Ovary (tissue), 9 donors: ENCODE data around the gene HENMT1. TPM values are rescaled to one million over a fixed set of nuclear protein-coding genes. Genes with fewer than 3 reads are reported as not detected.

Experiments
- DNase-seq, 5 donors: peaks; one replicate each; pipeline ENCODE4 v3.0.0-alpha.2; 2019 to 2020
- H3K27ac ChIP-seq, 2 donors: fragments of 200-600 bp; one replicate each; pipeline versions ENCODE4 v1.5.1 to v1.8.0; 2019 to 2022
- H3K27me3 ChIP-seq: fragments of 200-600 bp; one replicate; pipeline ENCODE4 v1.8.0; 2022
- H3K36me3 ChIP-seq: fragments of 200-600 bp; sonication (generic); one replicate; pipeline ENCODE4 v1.5.1; 2019
- H3K4me1 ChIP-seq: one replicate; pipeline ENCODE4 v1.8.1; 2013; ENCODE audit warnings: mild to moderate bottlenecking, moderate library complexity; ENCODE audit not compliant: insufficient read depth
- H3K4me3 ChIP-seq: fragments of 200-600 bp; sonication (generic); one replicate; pipeline ENCODE4 v1.5.1; 2017
- H3K9me3 ChIP-seq, 2 donors: fragments of 200-600 bp in 1 of 2; sonication (generic) in 1 of 2; one replicate each; pipeline versions ENCODE4 v1.5.1 to v1.8.1; 2013 to 2019; ENCODE audit warnings: mild to moderate bottlenecking in 1 of 2, moderate library complexity in 1 of 2
- EP300 ChIP-seq: sonication (generic); formaldehyde crosslinking; IDR thresholded peaks from one replicate; pipeline ENCODE4 v1.6.1; 2017; ENCODE audit warnings: antibody characterized with exemption
- POLR2A ChIP-seq: fragments of 450-650 bp; IDR thresholded peaks from one replicate; pipeline ENCODE4 v1.6.1; 2017; ENCODE audit warnings: antibody characterized with exemption, mild to moderate bottlenecking, moderate library complexity
- WGBS, 3 donors: extraction: QIAGEN DNeasy Blood & Tissue Kit in 1 of 3; methylation state at CpG; one replicate each; pipeline versions ENCODE4 v1.1.5 to v1.1.7; 2013 to 2017; 5-methylcytosine and 5-hydroxymethylcytosine counted together
- intact Hi-C, 4 donors: fragments of 100-400 bp; cut with DNase I; formaldehyde crosslinking; loops; one replicate each; pipeline versions ENCODE4 v1.11.0 to v1.15.1; 2022 to 2023
- polyA plus RNA-seq, 2 donors: library from polyadenylated mRNA; stranded (reverse); fragments of 200-250 nt in 1 of 2; fragments of 350-450 nt in 1 of 2; fragmentation: Illumina TruSeq in 1 of 2; extraction: RNeasy Lipid Tissue Mini Kit (QIAGEN cat#74804) in 1 of 2; gene quantifications; one replicate each; pipeline ENCODE4 v1.2.3, GENCODE V29; 2013 to 2014
- total RNA-seq, 7 donors: library from RNA; depleted of rRNA in 2 of 7; stranded (reverse); fragments of >200 nt in 2 of 7; fragmentation: NEBNext Ultra II Directional in 3 of 7; extraction: Animal tissue kit (Norgen Biotek cat#: 25700) in 3 of 7; gene quantifications; one replicate each; pipeline versions ENCODE4 v1.1.0 to v1.2.4, GENCODE V29; 2016 to 2023
- TF ChIP-seq, protein P1 (sequence below), 3 donors: fragments of 450-650 bp in 2 of 3; fragments of 200-600 bp in 1 of 3; IDR thresholded peaks; one replicate each; pipeline versions ENCODE4 v1.5.1 to v1.8.0; 2016 to 2022; ENCODE audit warnings: antibody characterized with exemption in 3 of 3, mild to moderate bottlenecking in 1 of 3
- donor health status: DM: no; HTN: no; CAD: no; lungs with moderate emphysema.
- donor health status: DM: no; HTN: no; CAD: no.
- donor health status: Bipolar disorder and iron deficiency.
- donor health status: DM: yes; HTN: yes; CAD: no.
- donor health status: DM: no; HTN: no; CAD: no.
- donor health status: DM: yes; HTN: yes; CAD: no.

The HENMT1 gene
- total and polyA plus RNA-seq, 9 donors: 2.1 to 7.4 (median 4.2) TPM

DNA sequence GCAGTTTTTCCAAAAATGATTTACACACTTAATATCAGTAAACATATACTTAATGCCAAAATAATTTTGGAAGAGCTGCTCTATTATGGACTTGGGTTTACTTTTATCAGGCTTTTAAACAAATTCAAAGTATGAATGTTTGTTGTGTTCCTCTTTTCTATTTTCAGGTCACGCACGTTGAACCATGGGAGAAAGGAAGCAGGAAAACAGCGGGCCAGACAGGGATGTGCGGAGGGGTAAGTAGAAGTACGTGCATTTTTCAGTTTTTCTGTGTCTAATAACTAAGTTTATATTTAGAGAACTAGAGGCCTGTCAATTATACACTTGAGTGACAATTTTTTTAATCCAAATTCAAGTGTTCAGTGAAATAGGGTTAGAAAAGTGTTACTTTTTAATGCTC is 34.6 kb upstream of the HENMT1 start:
- Histone ChIP-seq H3K4me1 (peaks cover 2% of the 10 kb centered on the region), H3K9me3 (no peaks in the 10 kb centered on the region), H3K27me3 (no peaks in the 10 kb centered on the region), H3K27ac (no peak overlapping the region), H3K4me3 (no peak overlapping the region), H3K36me3 (no peaks in the 10 kb centered on the region)
- intact Hi-C loops: loop anchor here in 2 of 4 donors (5.0 to 10.0 kb wide), 2 partner anchors 47 to 49 kb away; partner anchors contain the start of gene STXBP3 (in 1 of the 2)
- 43 to 70% (median 58%) methylated on average over 5 of the region's 5 CpGs for WGBS, 3 donors
- TF ChIP-seq POLR2A (no peak), EP300 (no peak)
- TF ChIP-seq, protein P1, sequence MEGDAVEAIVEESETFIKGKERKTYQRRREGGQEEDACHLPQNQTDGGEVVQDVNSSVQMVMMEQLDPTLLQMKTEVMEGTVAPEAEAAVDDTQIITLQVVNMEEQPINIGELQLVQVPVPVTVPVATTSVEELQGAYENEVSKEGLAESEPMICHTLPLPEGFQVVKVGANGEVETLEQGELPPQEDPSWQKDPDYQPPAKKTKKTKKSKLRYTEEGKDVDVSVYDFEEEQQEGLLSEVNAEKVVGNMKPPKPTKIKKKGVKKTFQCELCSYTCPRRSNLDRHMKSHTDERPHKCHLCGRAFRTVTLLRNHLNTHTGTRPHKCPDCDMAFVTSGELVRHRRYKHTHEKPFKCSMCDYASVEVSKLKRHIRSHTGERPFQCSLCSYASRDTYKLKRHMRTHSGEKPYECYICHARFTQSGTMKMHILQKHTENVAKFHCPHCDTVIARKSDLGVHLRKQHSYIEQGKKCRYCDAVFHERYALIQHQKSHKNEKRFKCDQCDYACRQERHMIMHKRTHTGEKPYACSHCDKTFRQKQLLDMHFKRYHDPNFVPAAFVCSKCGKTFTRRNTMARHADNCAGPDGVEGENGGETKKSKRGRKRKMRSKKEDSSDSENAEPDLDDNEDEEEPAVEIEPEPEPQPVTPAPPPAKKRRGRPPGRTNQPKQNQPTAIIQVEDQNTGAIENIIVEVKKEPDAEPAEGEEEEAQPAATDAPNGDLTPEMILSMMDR (IDR thresholded peaks at IDR 0.05): no peak
- DNase-seq: no peak

DNA sequence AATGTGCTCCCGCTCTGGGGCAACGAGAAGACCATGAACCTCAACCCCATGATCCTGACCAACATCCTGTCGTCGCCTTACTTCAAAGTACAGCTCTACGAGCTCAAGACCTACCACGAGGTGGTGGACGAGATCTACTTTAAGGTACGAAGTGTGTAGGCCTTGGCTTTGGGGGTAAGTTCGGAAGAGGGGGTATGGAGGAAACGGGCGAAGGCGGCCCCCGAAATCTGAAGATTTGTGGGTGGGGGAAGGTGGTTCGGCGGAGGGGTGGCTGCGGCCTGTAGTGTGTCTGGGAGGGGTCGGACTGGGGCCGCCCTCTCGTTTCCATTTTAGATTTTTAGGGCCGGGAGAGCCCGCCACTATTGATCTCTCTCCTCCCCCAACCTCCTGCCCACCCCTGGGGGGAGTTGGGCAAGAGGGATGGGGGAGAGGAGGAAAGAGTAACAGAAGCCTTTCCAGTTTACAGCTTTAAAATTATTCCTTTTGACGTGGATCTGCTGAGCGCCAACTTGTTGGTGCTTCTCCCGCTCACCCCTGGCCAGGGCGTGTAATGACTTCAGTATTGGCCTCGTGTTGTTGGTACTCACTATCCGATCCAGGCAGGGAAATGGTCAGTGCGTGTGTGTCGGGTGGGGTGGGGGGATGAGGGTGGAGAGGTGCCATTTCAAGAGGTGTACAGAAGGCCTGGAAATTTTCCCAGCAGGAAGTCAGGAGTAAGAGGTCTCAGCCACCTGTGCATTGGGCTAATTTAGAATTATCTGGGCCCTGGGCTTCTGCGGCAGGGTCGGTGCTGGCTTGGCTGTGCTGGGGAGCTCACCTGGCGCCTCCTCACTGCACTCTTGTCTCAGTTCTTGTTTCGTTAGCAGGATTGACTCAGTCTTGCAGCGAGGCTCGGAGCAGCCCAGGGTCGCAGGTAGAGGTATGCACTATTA is 32.1 kb upstream of the HENMT1 start:
- Histone ChIP-seq H3K4me3 (peak overlapping the region; percentile 89), H3K27me3 (no peaks in the 10 kb centered on the region), H3K27ac (peak overlapping the region; percentile 63 to 97), H3K36me3 (no peaks in the 10 kb centered on the region), H3K4me1 (peaks cover 2% of the 10 kb centered on the region), H3K9me3 (no peaks in the 10 kb centered on the region)
- intact Hi-C loops: loop anchor here in 1 of 4 donors (10.0 kb wide), 1 partner anchor 52 kb away; the partner anchor contains the start of gene STXBP3
- WGBS, 3 donors: 1 to 2% (median 1%) methylated on average over 36 of the region's 36 CpGs
- TF ChIP-seq, protein P1 (IDR thresholded peaks at IDR 0.05): no peak
- TF ChIP-seq POLR2A: no peak
- TF ChIP-seq EP300: no peak
- peak in 4 of 5 donors; percentile 21 to 49 (median 40) for DNase-seq

DNA sequence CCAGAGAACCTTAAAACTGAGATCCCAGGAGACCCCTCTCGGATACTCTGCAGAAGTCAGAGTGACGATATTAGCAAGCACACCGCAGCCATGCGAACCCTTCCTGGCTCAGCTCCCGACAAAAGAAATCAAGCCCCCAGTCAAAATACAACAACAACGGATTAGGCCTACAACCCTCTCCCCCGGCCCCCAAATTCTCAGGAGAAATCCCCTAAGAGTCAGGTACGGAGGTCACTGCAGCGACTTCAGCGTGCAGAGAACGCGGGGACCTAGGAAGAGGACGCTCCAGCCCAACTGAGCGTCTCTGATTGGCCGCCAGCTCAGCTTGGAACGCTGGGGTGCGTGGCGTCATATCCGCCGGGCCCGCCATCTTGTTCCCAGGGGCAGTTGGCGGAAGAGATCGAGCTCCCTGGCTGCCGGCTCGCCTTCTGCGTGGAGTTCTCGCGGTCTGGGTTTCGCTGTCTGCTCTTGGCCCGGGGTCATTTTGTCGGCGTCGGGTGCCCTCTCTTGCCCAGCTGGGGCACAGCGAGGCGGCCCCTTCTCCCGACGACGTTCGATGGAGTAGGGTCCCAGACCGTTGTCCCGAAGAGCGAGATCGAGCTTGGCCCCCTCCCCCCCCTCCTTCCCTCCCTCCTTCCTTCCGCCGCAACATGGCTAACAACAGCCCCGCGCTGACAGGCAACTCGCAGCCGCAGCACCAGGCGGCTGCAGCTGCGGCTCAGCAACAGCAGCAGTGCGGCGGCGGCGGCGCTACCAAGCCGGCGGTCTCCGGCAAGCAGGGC is 31.2 kb upstream of the HENMT1 start, which contains the start of gene PRPF38B:
Gene PRPF38B, plus strand, starts transcription at position 369 of the 782 bp plus-strand sequence. Its CDS starts 282 bp downstream, at position 651.
- peak within 1 kb of the TSS; percentile 63 to 97 for H3K27ac ChIP-seq
- 0% methylated on average over 45 to 59 of the region's 59 CpGs for WGBS, 3 donors
- no peaks in the 10 kb centered on the region for H3K27me3 ChIP-seq
- intact Hi-C loops: loop anchor here in 1 of 4 donors (10.0 kb wide), 1 partner anchor 53 kb away; the partner anchor contains the start of gene STXBP3
- H3K36me3 ChIP-seq: no peaks in the 10 kb centered on the region
- TF ChIP-seq EP300 (no peak), POLR2A (peak; percentile 95)
- peak; percentile 90 to 96 (median 94) for DNase-seq
- H3K4me1 ChIP-seq: peaks cover 2% of the 10 kb centered on the region
- H3K4me3 ChIP-seq: peak within 1 kb of the TSS; percentile 89
- no peaks in the 10 kb centered on the region for H3K9me3 ChIP-seq

DNA sequence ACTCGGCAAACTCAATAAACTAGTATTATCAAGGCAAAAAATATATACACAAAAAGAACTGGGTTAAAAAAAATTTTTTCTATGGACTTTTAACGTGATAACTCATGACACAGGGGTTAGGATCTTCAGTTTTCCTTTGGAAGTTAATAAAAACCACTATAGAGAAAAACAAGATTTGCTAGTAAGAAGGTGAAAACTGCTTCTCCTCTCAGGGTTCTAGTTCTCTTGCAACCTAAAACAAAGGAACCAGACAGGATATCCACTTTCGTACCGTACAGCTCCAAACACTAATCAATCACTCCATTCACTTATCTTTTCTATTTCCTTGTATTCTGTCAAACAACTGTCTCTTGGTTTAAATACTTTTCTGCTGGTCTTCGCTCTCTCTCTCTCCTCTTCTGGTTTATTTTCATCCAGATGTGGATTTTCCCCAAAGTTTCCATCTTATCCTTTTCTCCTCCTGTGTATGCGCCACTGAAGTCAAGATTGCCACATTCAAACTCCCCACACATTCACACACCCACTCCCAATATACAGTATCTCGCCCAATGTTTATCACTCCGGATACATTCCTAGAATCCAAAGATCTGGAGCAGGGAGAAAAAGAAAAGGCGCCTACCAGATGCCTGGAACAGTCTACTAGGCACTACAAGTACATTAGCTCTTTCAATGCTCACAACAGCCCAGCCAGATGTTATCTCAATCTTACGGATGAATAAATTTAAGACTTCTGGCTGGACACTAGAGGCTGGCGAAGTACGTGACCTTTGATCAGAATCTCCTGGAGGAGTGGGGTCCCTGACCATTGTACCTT is 30.4 kb upstream of the HENMT1 start:
- no peak for DNase-seq
- Histone ChIP-seq H3K27ac (peak overlapping the region; percentile 63 to 97), H3K36me3 (no peaks in the 10 kb centered on the region), H3K9me3 (no peaks in the 10 kb centered on the region), H3K4me3 (peak overlapping the region; percentile 89), H3K27me3 (no peaks in the 10 kb centered on the region), H3K4me1 (peaks cover 2% of the 10 kb centered on the region)
- WGBS, 3 donors: 22 to 29% (median 24%) methylated on average over 12 of the region's 12 CpGs
- intact Hi-C loops: loop anchor here in 1 of 4 donors (10.0 kb wide), 1 partner anchor 53 kb away; the partner anchor contains the start of gene STXBP3
- TF ChIP-seq, protein P1 (IDR thresholded peaks at IDR 0.05): no peak
- no peak for TF ChIP-seq EP300
- no peak for TF ChIP-seq POLR2A
